Erythroblast (primary cell): ENCODE measurements around the gene UNCX.

Experiments used
- DNase-seq, 2 experiments: peaks; one replicate each; lab custom pipeline; 2025; lab: John Stamatoyannopoulos, UW
- GATA1 ChIP-seq: IDR thresholded peaks from 2 replicates; pipeline ENCODE4 v1.6.1; 2011; ENCODE audit warnings: low read depth, mild to moderate bottlenecking, control low read depth, low read length, moderate library complexity
- POLR2A ChIP-seq: IDR thresholded peaks from 2 replicates; pipeline ENCODE4 v1.6.1; 2011; ENCODE audit warnings: mild to moderate bottlenecking, low read length

The UNCX gene

GRCh38 chr7:1225441-1226185 is 7.1 kb upstream of the UNCX start:
- no peak for TF ChIP-seq POLR2A
- TF ChIP-seq GATA1, result no peak
- peak; percentile 53 to 72 for DNase-seq

- TF ChIP-seq POLR2A, result no peak
- no peak for TF ChIP-seq GATA1
- DNase-seq, result no peak
Observed at GRCh38 chr7:1226186-1226901, 6.3 kb upstream of the UNCX start.

GRCh38 chr7:1227071-1227804 is 5.4 kb upstream of the UNCX start:
- no peak for DNase-seq
- TF ChIP-seq GATA1 (no peak), POLR2A (no peak)

- TF ChIP-seq GATA1, result no peak
- TF ChIP-seq POLR2A, result no peak
- DNase-seq, result no peak
Observed at GRCh38 chr7:1227814-1228544, 4.7 kb upstream of the UNCX start.

- TF ChIP-seq POLR2A, result no peak
- no peak for TF ChIP-seq GATA1
- no peak for DNase-seq
Observed at GRCh38 chr7:1228545-1229201, 4.0 kb upstream of the UNCX start.

DNA sequence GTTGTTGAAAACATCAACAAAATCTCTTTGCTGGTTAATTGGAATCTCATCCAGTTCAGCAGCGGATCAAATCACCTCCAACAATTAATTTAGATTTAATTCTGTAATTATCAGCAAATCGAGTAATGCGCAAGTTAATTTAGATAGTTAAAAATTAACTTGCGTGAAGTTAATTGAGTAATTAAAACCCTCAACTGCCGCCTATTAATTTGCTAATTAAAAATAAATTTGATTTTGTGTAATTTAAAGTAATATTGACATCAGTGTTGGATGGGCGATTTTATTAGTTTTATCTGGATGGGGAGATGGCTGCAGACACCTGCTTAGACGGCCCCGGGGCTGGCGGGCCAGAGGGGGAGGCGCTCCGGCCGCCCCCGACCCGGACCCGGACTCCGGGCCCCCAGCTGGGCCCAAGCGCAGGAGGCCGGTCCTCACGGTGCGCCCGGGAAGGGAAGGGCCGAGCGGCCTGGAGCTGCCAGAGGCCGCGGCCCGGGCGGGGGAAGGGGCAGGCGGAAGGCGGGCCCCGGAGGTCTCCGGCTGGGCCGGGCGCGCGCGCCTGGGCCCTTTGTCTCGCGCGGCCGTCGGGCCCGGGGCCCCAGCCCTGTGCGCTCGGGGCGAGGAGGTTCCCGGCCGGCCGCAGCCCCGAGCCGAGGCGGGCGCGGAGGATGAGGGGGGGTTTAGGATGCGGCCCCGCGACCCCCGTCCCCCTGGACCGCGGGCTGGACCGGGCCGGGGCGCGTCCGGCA is 3.3 kb upstream of the UNCX start:
- no peak for TF ChIP-seq GATA1
- TF ChIP-seq POLR2A, result no peak
- no peak for DNase-seq

DNA sequence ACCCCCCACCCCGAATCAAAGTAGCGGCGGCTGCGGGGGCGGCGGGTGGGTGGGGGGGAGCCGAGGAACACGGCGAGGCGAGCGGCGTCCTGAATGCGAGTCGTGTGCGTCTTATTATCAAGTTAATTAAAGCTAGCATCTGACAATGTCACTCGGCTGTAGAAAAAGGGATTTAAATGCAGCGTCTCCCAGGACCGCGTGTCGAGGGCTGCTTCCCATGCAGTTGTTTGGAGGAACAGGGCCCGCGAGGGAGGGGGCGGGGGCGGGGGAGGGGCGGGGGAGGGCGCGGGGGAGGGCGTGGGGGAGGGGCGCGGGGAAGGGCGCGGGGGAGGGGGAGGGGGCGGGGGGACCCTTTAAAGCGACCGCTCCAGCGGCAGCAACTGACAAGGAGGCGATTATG is 2.7 kb upstream of the UNCX start:
- TF ChIP-seq GATA1 (no peak), POLR2A (no peak)
- no peak for DNase-seq

GRCh38 chr7:1230411-1231213 is 2.1 kb upstream of the UNCX start:
- TF ChIP-seq GATA1 (no peak), POLR2A (no peak)
- DNase-seq, result no peak

DNA sequence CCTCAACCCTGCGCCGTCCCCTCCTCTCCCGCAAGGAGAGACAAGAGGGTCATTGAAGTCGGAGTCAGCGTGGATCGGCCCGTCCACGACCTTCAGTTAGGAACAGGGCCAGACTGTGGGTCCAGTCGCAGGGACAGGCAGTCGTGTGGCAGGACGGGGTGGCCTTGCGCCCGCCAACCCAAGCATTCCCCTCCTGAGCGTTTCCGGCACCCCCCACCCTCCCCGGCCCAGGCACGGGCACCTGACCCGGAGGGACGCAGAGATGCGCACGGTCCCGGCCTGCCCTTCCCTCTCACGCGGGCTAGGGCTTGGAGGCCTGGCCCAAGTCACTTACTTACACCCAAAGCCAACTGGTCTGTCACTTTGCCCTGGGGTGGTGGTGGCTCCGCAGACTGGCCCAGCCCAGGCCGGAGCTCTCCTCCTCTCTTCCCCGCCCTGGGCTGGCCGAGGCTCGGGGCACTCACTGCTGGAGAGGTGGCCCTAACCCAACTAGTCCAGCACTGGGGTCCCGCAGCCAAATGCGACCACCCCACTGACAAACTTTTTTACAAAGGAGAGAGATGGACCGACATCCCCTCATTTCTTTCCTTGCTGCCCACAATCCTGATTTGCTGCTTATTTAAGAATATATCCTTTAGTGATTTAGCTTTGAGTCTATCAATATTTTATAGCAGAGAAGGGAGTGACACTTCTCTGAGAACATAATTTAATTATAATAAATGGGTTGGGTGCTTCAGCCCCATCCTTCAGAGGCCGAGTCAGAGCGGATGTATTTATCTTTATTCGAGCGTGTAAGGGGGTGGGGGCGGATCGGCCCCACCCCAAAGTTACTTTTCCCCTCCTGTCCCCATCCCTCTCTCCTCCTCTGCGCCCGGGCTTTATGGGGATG is 1.2 kb upstream of the UNCX start:
- DNase-seq, result no peak

DNA sequence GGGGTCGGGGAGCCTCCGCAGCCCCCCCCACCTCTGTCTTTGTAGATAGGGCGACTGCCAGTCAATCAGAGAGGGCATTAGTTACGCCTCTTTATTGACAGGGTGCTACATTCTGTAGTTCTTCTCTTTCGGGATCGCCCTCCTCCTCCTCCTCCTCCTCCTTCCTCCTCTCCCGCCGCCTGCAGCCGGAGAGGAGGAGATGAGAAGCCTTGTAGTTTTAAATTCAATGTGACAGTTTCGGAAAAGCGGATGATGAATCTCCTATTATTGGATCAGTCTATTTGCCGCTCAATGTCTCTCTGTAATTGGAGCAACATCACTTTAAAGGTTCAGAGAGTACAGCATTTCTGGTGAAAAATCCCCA is 587 bp upstream of the UNCX start:
- TF ChIP-seq GATA1, result no peak
- no peak for TF ChIP-seq POLR2A

More for the DNA sequence above, 1.2 kb upstream of the UNCX start:
- TF ChIP-seq POLR2A, result no peak
- TF ChIP-seq GATA1, result no peak

DNA sequence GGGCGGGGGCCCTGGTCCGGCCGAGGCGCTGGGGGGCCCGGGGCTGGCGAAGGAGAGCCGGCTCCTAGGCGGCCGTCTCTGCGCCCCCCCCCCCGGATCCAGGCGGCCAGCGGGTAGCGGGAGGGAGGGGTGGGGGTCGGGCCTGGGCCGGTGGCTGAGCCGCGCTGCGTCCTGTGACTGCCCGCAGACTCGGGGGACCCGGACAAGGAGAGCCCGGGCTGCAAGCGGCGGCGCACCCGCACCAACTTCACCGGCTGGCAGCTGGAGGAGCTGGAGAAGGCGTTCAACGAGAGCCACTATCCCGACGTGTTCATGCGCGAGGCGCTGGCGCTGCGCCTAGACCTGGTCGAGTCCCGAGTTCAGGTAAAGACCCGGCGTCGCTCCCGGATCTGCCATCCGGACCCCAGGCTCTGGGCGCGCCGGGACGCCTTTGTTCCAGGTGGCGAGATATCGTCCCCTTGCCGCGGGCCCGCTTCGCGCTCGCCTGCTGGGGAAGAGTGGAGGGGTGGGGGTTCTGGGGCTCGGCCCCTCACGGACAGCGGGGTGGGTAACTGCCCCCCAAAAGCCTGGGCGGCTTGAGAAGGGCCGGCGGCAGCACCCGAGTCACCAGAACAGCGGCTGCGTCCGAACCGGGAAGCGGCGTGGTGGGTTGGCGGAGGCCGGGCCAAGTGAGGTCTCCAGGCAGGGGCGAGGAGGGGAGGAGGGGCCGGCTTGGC is 819 bp downstream of the UNCX start:
- TF ChIP-seq GATA1 (no peak), POLR2A (no peak)
- no peak for DNase-seq

More for the DNA sequence above, 587 bp upstream of the UNCX start:
- DNase-seq, result no peak
